A549 (cell line): ENCODE data around the gene METTL6. TPM values are rescaled to one million over a fixed set of nuclear protein-coding genes. Genes with fewer than 3 reads are reported as not detected.

Source experiments
- ATAC-seq, 2 experiments: fragments of 200-7000 bp in 1 of 2; fragments of >200 bp in 1 of 2; cut with Nextera tagmentation in 1 of 2; cut with Tn5 transposase in 1 of 2; 3 replicates each; pipeline versions ENCODE4 v1.8.0 to v1.9.1; 2018 to 2020; ENCODE audit warnings: mild to moderate bottlenecking in 1 of 2, moderate library complexity in 1 of 2
- CTCF ChIA-PET: fragments of 300-600 bp; sonication (Branson Sonifier 250); formaldehyde crosslinking; extraction: SDS; loops from one replicate; lab custom pipeline; 2021; ENCODE audit warnings: antibody characterized with exemption, inconsistent platforms; lab: Yijun Ruan, JAX
- POLR2A ChIA-PET: fragments of 350-600 bp; formaldehyde crosslinking; extraction: SDS; loops from one replicate; lab custom pipeline; 2021; ENCODE audit warnings: antibody characterized with exemption, inconsistent platforms; lab: Yijun Ruan, JAX
- DNase-seq, 2 experiments: peaks; one replicate each; pipeline versions ENCODE4 v3.0.0 to v3.0.0-alpha.2; 2011 to 2016; ENCODE audit warnings: low read depth in 1 of 2, low spot score in 1 of 2
- FAIRE-seq: peaks from 2 replicates; lab custom pipeline; 2011; peaks lifted over from hg19 to GRCh38; lab: Jason Lieb, UNC
- H3K27ac ChIP-seq, 2 experiments: fragments of >200 bp; sonication (Bioruptor Twin); formaldehyde crosslinking; 3 replicates each; pipeline ENCODE4 v1.5.1; 2016 to 2017
- H3K4me1 ChIP-seq: fragments of >200 bp; sonication (Bioruptor Twin); formaldehyde crosslinking; 3 replicates; pipeline ENCODE4 v1.6.1; 2016
- H3K4me2 ChIP-seq: fragments of >200 bp; sonication (Bioruptor Twin); formaldehyde crosslinking; 3 replicates; pipeline ENCODE4 v1.6.1; 2016
- H3K4me3 ChIP-seq: fragments of >200 bp; sonication (Bioruptor Twin); formaldehyde crosslinking; 3 replicates; pipeline ENCODE4 v1.5.1; 2016
- H3K9me3 ChIP-seq: fragments of >200 bp; sonication (Bioruptor Twin); formaldehyde crosslinking; 3 replicates; pipeline ENCODE4 v1.6.1; 2016
- BHLHE40 ChIP-seq: IDR thresholded peaks from 2 replicates; pipeline ENCODE4 v1.6.1; 2012; ENCODE audit warnings: low read depth, low read length, inconsistent platforms
- CEBPB ChIP-seq, 2 experiments: fragments of >200 bp in 1 of 2; sonication (Bioruptor Twin) in 1 of 2; formaldehyde crosslinking in 1 of 2; IDR thresholded peaks; 2 replicates each; pipeline ENCODE4 v1.6.1; 2012 to 2016
- CHD2 ChIP-seq: fragments of 150-350 bp; IDR thresholded peaks from 2 replicates; pipeline ENCODE4 v1.6.1; 2014; ENCODE audit warnings: low read length; ENCODE audit not compliant: partially characterized antibody
- EHMT2 ChIP-seq: fragments of 200-600 bp; sonication (generic); IDR thresholded peaks from 2 replicates; pipeline ENCODE4 v1.6.1; 2016; ENCODE audit warnings: antibody characterized with exemption, low read depth, mild to moderate bottlenecking, moderate library complexity
- EP300 ChIP-seq, 2 experiments: fragments of >200 bp; sonication (Bioruptor Twin); formaldehyde crosslinking; IDR thresholded peaks; 2 replicates in 1 of 2; 3 replicates in 1 of 2; pipeline ENCODE4 v1.6.1; 2016 to 2017
- ESRRA ChIP-seq: fragments of 150-350 bp; IDR thresholded peaks from 2 replicates; pipeline ENCODE4 v1.6.1; 2014; ENCODE audit warnings: mild to moderate bottlenecking, low read length, borderline replicate concordance
- FOSB ChIP-seq: fragments of 250-450 bp; sonication (Bioruptor Pico); IDR thresholded peaks from 2 replicates; pipeline ENCODE4 v1.5.0; 2020; ENCODE audit warnings: mild to moderate bottlenecking, moderate library complexity
- FOXS1 ChIP-seq: fragments of 250-450 bp; sonication (Bioruptor Pico); IDR thresholded peaks from 2 replicates; pipeline ENCODE4 v1.5.0; 2020; ENCODE audit warnings: mild to moderate bottlenecking, moderate library complexity
- HDAC2 ChIP-seq: fragments of 200-600 bp; sonication (generic); IDR thresholded peaks from 2 replicates; pipeline ENCODE4 v1.6.1; 2016
- HOXB13 ChIP-seq: fragments of 250-450 bp; sonication (Bioruptor Pico); IDR thresholded peaks from 2 replicates; pipeline ENCODE4 v1.5.0; 2020; ENCODE audit warnings: low read depth, mild to moderate bottlenecking, moderate library complexity
- HOXB5 ChIP-seq: fragments of 250-450 bp; sonication (Bioruptor Pico); IDR thresholded peaks from 2 replicates; pipeline ENCODE4 v1.5.0; 2020; ENCODE audit warnings: mild to moderate bottlenecking, moderate library complexity
- KDM5A ChIP-seq: fragments of 200-600 bp; sonication (generic); IDR thresholded peaks from 2 replicates; pipeline ENCODE4 v1.6.1; 2016; ENCODE audit warnings: antibody characterized with exemption, mild to moderate bottlenecking
- MAFK ChIP-seq: fragments of 450-650 bp; IDR thresholded peaks from 2 replicates; pipeline ENCODE4 v1.6.1; 2014; ENCODE audit not compliant: partially characterized antibody
- NPAS2 ChIP-seq: fragments of 250-450 bp; sonication (Bioruptor Pico); IDR thresholded peaks from 2 replicates; pipeline ENCODE4 v1.8.0; 2022; ENCODE audit warnings: mild to moderate bottlenecking, moderate library complexity, borderline replicate concordance
- POLR2A ChIP-seq: IDR thresholded peaks from 2 replicates; pipeline ENCODE4 v1.6.1; 2012; ENCODE audit warnings: mild to moderate bottlenecking, low read length
- RARB ChIP-seq: fragments of 250-450 bp; sonication (Bioruptor Pico); IDR thresholded peaks from 2 replicates; pipeline ENCODE4 v1.8.0; 2021; ENCODE audit warnings: mild to moderate bottlenecking, moderate library complexity
- RCOR1 ChIP-seq: fragments of 150-350 bp; IDR thresholded peaks from 2 replicates; pipeline ENCODE4 v1.6.1; 2014; ENCODE audit warnings: antibody characterized with exemption, low read length, low read depth
- REST ChIP-seq: fragments of 200-600 bp; sonication (generic); IDR thresholded peaks from 2 replicates; pipeline ENCODE4 v1.6.1; 2016; ENCODE audit warnings: antibody characterized with exemption, mild to moderate bottlenecking, moderate library complexity
- SREBF2 ChIP-seq: fragments of 450-650 bp; IDR thresholded peaks from 2 replicates; pipeline ENCODE4 v1.6.1; 2014; ENCODE audit warnings: mild to moderate bottlenecking, moderate library complexity
- TP53 ChIP-seq: fragments of 250-450 bp; sonication (Bioruptor Pico); IDR thresholded peaks from 2 replicates; pipeline ENCODE4 v1.5.0; 2021; ENCODE audit warnings: mild to moderate bottlenecking, moderate library complexity
- USF2 ChIP-seq: fragments of 450-650 bp; IDR thresholded peaks from 2 replicates; pipeline ENCODE4 v1.6.1; 2014; ENCODE audit warnings: antibody characterized with exemption
- ZNF302 ChIP-seq: fragments of 250-450 bp; sonication (Bioruptor Pico); IDR thresholded peaks from 2 replicates; pipeline ENCODE4 v1.9.0; 2021; ENCODE audit warnings: inconsistent platforms, mild to moderate bottlenecking, moderate library complexity
- ZSCAN20 ChIP-seq: fragments of 250-450 bp; sonication (Bioruptor Pico); IDR thresholded peaks from 2 replicates; pipeline ENCODE4 v1.8.0; 2022; ENCODE audit warnings: mild to moderate bottlenecking, moderate library complexity
- WGBS: methylation state at CpG from one replicate; pipeline ENCODE4 v1.1.6; 2017; ENCODE audit errors: missing lambda C conversion rate; 5-methylcytosine and 5-hydroxymethylcytosine counted together
- polyA plus RNA-seq, 4 experiments: library from polyadenylated mRNA; depleted of rRNA in 3 of 4; stranded (reverse); fragments of >200 nt; fragmentation: RNase III in 1 of 4; extraction: RNeasy Plus Mini Kit Qiagen cat#74134 plus additional on column Dnase treatment in 1 of 4; gene quantifications; 2 replicates in 3 of 4; 3 replicates in 1 of 4; pipeline ENCODE4 v1.2.3, GENCODE V29; 2011 to 2017
- TF ChIP-seq, protein P1 (sequence below): fragments of >200 bp; sonication (Bioruptor Twin); formaldehyde crosslinking; IDR thresholded peaks from 3 replicates; pipeline ENCODE4 v1.6.1; 2016
- TF ChIP-seq, protein P2 (sequence below): IDR thresholded peaks from 2 replicates; pipeline ENCODE4 v1.6.1; 2012; ENCODE audit warnings: low read depth, borderline replicate concordance
- TF ChIP-seq, protein P3 (sequence below): fragments of >200 bp; sonication (Bioruptor Twin); formaldehyde crosslinking; IDR thresholded peaks from 2 replicates; pipeline ENCODE4 v1.6.1; 2016

METTL6 gene
- polyA plus RNA-seq, 2 of the 4 experiments (the other 2 are of a cell fraction), result 29.6 to 42.7 TPM

DNA sequence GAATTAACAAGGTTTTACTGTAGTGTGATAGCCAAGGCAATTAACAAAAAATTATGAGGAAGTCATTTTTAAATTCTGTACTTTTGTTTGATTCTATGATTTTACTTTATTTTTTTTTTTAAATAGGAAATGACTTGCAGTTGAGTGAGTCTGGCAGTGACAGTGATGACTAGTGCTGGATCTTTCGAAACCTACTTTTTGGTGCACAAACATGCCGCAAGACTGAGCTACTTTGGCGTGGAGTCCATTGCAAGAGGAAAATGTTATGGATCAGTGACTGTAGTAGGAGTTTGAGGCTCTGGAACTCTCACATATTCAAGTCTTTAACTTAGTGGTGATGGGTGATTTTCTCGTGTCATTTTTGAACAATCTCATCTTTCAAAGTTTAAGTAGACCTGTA, 11.6 kb upstream of the METTL6 start:
- TF ChIP-seq, protein P1, sequence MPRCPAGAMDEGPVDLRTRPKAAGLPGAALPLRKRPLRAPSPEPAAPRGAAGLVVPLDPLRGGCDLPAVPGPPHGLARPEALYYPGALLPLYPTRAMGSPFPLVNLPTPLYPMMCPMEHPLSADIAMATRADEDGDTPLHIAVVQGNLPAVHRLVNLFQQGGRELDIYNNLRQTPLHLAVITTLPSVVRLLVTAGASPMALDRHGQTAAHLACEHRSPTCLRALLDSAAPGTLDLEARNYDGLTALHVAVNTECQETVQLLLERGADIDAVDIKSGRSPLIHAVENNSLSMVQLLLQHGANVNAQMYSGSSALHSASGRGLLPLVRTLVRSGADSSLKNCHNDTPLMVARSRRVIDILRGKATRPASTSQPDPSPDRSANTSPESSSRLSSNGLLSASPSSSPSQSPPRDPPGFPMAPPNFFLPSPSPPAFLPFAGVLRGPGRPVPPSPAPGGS, result no peak
- no peak for TF ChIP-seq BHLHE40
- TF ChIP-seq ESRRA, result no peak
- no peak for TF ChIP-seq HOXB5 (CRISPR knock-in tag)
- TF ChIP-seq MAFK, result no peak
- TF ChIP-seq KDM5A, result no peak
- TF ChIP-seq ZNF302 (CRISPR knock-in tag), result no peak
- TF ChIP-seq NPAS2 (CRISPR knock-in tag), result no peak
- TF ChIP-seq, protein P2, sequence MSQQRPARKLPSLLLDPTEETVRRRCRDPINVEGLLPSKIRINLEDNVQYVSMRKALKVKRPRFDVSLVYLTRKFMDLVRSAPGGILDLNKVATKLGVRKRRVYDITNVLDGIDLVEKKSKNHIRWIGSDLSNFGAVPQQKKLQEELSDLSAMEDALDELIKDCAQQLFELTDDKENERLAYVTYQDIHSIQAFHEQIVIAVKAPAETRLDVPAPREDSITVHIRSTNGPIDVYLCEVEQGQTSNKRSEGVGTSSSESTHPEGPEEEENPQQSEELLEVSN, result no peak
- no peak for TF ChIP-seq RARB (CRISPR knock-in tag)
- TF ChIP-seq EP300 (IDR thresholded peaks at IDR 0.05), result no peak
- no peak for TF ChIP-seq RCOR1
- no peak for TF ChIP-seq CHD2
- TF ChIP-seq USF2, result no peak
- TF ChIP-seq ZSCAN20 (CRISPR knock-in tag), result no peak
- no peak for TF ChIP-seq FOSB
- no peak for TF ChIP-seq FOXS1 (CRISPR knock-in tag)
- TF ChIP-seq, all 56 proteins: peak for 0
- Histone ChIP-seq H3K4me3 (no peak overlapping the region), H3K27ac (no peak overlapping the region), H3K4me1 (no peaks in the 10 kb centered on the region), H3K4me2 (no peak overlapping the region), H3K9me3 (no peaks in the 10 kb centered on the region)
- ChIA-PET POLR2A (interaction anchor here (0.5 kb wide), 1 partner anchor 169 kb away, joined by 4 read pairs; no protein-coding TSS in a partner anchor), CTCF (interaction anchor here (1.2 to 1.3 kb wide), 2 partner anchors 34 to 172 kb away, joined by 3 read pairs; no protein-coding TSS in a partner anchor)
- FAIRE-seq (no peak), ATAC-seq (no peak), DNase-seq (no peak)
- 90% methylated on average over 4 of the region's 4 CpGs for WGBS

GRCh38 chr3:15436246-15436645, 8.9 kb upstream of the METTL6 start:
- no peaks in the 10 kb centered on the region for H3K4me1 ChIP-seq
- ATAC-seq (no peak), DNase-seq (no peak), FAIRE-seq (no peak)
- H3K4me3 ChIP-seq, result no peak overlapping the region
- WGBS, result 94% methylated on average over 5 of the region's 6 CpGs
- H3K9me3 ChIP-seq, result no peaks in the 10 kb centered on the region
- no peak overlapping the region for H3K4me2 ChIP-seq
- H3K27ac ChIP-seq, result no peak overlapping the region
- TF ChIP-seq TP53 (CRISPR knock-in tag) (no peak), POLR2A (no peak), FOSB (no peak), HDAC2 (no peak), HOXB13 (CRISPR knock-in tag) (no peak), ZSCAN20 (CRISPR knock-in tag) (no peak), SREBF2 (no peak), KDM5A (no peak), USF2 (no peak), EHMT2 (no peak), CEBPB (IDR thresholded peaks at IDR 0.05) (no peak), REST (no peak), NPAS2 (CRISPR knock-in tag) (no peak)
- TF ChIP-seq, protein P3, sequence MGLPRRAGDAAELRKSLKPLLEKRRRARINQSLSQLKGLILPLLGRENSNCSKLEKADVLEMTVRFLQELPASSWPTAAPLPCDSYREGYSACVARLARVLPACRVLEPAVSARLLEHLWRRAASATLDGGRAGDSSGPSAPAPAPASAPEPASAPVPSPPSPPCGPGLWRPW, result no peak
- POLR2A ChIA-PET, result no interaction called here
- CTCF ChIA-PET, result no interaction called here
